HG03095 (cell line): ENCODE results near the gene METTL3.
A peak's percentile ranks its signal among the peaks of the same experiment; 100 is the strongest.
"Not testable (repeated sequence)": the region's sequence is repeated elsewhere in the genome, so short reads cannot be mapped to it uniquely, and the experiment has no call there.

Experiments used
- ATAC-seq: cut with Tn5 transposase; IDR thresholded peaks from one replicate; pipeline ENCODE4 v1.9.1; 2021; ENCODE audit warnings: moderate library complexity; ENCODE audit not compliant: unreplicated experiment

METTL3 gene

GRCh38 chr14:21510735-21511657 is at the start of gene METTL3:
Gene METTL3 (minus strand): TSS chr14:21511340. CDS start chr14:21511223, 117 bp downstream.
- ATAC-seq = peak; percentile 93

- no peak for ATAC-seq
Observed at GRCh38 chr14:21558703-21559170, 47.6 kb upstream of the METTL3 start.

- ATAC-seq = peak; percentile 57
Observed at GRCh38 chr14:21557084-21557901, 46.2 kb upstream of the METTL3 start.

DNA sequence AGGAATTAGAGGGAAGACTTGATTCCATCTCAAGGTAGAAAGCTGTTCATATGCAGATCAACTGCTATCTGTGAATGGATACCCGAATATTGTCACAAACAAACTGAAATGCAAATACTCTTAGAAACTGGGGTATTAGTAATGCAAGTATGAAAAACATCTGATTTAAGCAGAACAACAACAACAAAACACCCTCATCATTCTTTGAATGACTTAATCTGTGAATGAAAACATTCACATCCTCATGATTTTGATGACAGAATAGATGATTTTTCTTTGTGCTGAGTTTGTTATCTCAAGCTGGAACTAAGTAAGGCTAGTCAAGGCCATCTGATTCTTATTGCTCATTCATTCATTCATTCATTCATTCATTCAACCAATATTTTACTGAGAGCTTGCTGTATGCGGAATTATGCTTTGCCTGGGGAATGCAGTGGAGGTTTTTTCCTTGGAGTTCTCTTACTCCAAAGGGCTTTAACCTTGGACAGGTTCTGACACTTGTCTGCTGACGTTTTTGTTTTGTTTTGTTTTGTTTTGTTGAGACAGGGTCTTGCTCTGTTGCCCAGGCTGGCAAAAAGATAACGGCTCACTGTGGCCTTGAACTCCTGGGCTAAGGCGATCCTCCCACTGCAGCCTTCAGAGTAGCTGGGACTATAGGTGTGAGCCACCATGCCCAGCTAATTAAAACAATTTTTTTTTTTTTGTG is 45.4 kb upstream of the METTL3 start:
- ATAC-seq = no peak

DNA sequence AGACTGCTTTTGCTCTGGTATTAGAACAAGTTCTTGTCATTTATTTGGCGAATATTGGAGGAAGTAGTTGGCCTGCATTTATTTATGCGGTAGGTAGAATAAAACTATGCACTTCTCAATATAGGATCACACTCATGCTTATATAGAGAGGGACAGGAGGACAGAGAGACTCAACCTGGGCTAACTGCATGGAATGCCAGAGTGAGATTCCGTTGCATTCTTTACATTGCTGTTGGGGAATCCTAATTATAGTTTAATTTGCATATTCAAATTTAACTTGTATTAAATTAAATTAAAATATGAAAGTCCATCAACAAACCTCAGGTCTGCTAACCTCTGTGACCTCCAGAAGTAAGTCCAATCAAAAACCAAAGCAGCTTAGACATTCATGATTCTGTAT is 42.1 kb upstream of the METTL3 start:
- no peak for ATAC-seq

GRCh38 chr14:21544588-21544987 is 33.4 kb upstream of the METTL3 start:
- not testable (repeated sequence) for ATAC-seq

DNA sequence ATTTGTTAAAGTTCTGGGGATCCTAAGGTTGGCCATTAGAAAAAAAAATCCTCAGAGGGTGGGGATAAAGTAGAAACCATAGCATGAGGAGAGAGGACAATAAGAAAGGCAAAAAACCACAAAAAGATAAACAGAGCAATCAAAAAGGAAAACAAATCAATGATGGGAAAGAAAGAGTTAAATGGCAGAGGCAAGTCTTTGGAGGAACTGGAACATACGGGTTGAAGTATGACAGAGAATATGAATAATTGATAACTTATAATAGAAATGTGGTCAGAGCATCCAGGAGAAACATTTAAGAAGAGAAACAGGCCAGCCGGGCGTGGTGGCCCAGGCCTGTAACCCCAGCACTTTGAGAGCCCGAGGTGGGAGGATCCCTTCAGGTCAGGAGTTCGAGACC is 32.8 kb upstream of the METTL3 start:
- ATAC-seq = no peak

DNA sequence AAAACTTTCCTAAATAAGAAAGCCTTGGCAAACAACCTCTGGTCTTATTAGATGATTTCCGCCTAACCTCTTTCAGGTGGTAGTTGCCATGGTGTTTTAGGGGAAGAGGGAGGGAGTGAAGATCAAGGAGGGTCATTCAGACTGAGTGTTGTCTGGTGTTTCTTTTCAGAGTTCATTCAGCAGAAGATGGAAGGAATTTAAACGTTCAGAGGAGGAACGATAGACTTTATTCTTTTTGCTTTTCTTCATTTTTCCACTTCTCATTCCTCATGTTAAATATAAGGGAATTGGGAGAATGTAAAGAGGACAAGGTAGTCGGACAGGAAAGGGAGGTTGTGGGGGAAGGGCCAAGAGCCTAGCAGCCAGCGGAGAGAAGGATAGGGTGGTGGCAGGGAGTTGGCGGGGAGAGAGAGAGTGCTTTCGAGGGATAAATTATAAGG is 32.4 kb upstream of the METTL3 start:
- no peak for ATAC-seq

DNA sequence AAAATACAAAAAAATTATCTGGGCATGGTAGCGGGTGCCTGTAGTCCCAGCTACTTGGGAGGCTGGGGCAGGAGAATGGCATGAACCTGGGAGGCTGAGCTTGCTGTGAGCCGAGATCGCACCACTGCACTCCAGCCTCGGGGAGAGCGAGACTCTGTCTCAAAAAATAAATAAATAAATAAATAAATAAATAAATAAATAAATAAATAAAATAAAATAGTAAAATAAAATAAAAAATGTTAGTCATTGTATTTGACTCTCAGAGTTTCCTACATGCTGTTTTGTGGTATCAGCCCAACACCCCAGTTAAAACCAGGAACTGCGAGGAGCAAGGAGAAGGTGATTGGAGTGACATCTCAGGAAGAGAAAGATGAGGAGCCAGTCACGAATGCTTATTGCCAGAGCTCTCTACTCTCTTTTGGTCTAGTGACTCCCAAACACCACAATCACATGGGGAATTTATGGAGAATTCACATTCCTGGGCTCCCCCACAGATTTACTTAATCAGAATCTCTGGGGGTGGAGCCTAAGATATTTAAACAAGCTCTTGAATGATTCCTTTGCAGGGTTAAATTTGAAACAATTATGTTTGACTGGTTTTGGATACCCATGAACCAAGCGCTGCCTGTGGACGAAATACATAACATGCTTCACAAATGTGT is 30.4 kb upstream of the METTL3 start:
- ATAC-seq = no peak

GRCh38 chr14:21539189-21539940 is 28.2 kb upstream of the METTL3 start:
- ATAC-seq = no peak

GRCh38 chr14:21537090-21537424 is 25.9 kb upstream of the METTL3 start:
- ATAC-seq = no peak

GRCh38 chr14:21536418-21537089 is 25.4 kb upstream of the METTL3 start:
- ATAC-seq = no peak

DNA sequence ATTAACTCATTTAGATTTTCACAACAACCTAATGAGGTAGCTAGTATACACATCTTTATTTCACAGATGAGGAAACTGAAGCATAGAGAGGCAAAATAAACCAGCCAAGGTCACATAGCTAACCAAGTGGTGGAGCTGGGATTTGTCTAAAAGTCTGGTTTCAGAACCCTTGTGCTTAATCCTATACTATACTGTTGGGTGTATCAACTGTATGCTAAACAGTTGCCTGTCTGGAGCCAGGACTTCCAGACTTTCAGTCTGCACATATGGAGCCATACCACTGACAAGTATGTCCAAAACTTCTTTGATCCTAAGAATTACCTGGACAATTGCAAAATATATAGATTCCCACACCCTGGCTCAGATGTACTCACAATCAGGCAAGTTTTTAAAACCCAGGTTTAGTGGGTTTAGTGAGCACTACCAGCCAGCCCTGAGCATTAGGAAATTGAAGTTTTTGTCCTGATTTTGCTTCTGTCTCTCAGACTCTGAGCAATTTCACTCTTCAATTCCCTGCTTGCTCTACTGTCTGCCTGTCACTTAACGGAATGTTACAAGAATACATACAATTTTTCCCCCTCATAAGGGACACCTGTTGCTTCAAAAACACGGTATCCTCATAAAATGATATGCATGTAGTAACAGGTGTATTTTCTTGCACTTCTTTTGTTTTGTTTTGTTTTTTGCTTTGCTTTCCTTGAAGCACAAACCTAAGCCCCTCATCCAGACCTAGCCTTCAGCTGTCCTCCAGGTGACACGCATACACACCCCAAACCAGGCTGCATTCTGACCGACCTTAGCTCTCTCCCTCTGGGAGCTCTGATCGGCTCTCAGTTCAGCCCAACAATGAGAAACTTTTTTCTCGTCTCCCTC is 24.6 kb upstream of the METTL3 start:
- ATAC-seq = no peak

GRCh38 chr14:21534576-21534975 is 23.4 kb upstream of the METTL3 start:
- no peak for ATAC-seq

- no peak for ATAC-seq
Observed at GRCh38 chr14:21533294-21533693, 22.2 kb upstream of the METTL3 start.

- no peak for ATAC-seq
Observed at GRCh38 chr14:21529515-21529914, 18.4 kb upstream of the METTL3 start.

DNA sequence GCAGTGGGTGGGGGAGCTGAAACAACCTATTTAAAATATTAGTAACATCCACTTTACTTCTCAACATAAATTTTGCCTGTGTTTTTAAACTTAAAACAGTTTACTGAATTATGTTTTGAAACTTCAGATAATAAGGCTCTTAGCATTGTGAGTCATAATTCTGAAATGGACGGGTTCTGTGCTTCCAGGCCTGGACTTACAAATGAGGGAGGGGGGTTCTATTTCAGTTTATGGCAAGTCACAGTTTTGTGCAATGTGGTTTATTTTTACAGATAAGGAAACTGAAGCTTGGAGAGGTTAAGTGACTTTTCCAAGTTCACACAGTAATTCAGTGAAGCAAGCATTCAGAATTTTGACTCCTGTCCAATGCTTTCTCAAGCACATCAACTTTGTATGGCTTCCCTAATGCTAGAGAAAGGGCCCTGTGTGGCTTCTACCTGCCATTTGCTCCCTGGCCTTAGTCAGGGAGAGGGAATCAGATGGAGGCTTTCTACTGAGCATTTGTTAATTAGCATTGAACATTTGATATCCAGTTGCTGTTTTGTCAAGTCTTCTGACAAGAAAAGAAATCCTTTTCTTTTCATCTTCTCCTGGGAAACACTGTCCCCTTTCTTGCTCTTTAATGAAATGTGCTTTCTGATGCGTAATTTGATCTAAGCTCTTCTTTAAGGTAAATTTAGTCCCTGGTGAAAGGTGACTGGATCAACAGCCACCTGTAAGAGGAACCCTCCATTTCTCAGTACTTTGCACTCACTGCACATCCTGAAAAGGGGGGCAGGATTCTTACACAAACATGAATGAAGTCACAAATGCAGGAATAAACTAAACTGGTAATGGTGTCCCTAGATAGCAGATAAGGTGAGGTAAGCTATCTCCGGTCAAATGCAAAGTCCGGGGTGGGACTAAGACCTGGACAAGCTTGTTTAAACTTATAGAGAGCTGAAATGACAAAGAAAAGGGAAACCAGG is 17.5 kb upstream of the METTL3 start:
- ATAC-seq = no peak
